Activated CD8-positive, alpha-beta memory T cell treated with anti-CD3 and anti-CD28 coated beads for 24 hours (primary cell): ENCODE measurements around the gene ZNF609.
"Not testable (repeated sequence)": the region's sequence is repeated elsewhere in the genome, so short reads cannot be mapped to it uniquely, and the experiment has no call there.

Experiments
- DNase-seq: peaks from one replicate; pipeline ENCODE4 v3.0.0-alpha.2; 2020

ZNF609 gene

DNA sequence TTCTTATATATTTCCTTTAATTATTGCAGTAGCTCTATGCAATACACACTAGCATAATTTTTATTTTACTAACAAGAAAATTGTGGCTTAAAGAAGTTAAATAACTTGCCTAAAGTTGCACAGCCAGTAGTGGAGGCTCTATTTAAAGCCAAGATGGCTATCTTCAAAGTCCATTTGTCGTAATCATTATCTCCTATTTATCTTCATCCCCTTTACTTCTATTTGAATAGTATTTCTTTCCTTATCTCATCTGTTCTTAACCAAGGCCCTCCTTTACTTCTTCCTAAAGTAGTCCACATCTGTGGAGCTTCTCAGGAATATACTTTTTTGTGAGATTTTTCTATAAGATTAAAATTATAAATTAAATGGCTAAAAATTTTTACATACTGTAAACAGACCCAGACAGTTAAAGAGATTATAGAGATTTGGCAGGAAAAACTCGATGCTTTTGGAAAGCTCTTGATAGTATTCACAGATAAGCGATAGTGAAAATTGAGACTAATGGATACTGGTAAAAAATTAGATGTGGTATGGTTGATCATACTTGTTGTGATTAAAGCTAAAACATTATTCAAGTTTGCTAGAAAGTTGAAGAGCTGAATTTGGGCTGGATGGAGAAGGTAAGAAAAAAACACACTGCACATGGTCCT is 129.2 kb downstream of the ZNF609 start:
- no peak for DNase-seq

DNA sequence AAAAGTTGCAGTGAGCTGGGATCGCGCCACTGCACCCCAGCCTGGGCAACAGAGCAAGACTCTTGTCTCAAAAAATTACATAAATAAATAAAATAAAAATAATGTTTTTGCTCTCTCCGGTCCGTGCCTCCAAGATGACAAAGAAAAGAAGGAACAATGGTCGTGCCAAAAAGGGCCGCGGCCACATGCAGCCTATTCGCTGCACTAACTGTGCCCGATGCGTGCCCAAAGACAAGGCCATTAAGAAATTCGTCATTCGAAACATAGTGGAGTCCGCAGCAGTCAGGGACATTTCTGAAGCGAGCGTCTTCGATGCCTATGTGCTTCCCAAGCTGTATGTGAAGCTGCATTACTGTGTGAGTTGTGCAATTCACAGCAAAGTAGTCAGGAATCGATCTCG is 132.5 kb downstream of the ZNF609 start:
- DNase-seq: not testable (repeated sequence)

- peak; percentile 57 for DNase-seq
Measured at GRCh38 chr15:64596701-64597476, 136.5 kb downstream of the ZNF609 start.

GRCh38 chr15:64597477-64597822 is 137.1 kb downstream of the ZNF609 start:
- peak; percentile 40 for DNase-seq

DNA sequence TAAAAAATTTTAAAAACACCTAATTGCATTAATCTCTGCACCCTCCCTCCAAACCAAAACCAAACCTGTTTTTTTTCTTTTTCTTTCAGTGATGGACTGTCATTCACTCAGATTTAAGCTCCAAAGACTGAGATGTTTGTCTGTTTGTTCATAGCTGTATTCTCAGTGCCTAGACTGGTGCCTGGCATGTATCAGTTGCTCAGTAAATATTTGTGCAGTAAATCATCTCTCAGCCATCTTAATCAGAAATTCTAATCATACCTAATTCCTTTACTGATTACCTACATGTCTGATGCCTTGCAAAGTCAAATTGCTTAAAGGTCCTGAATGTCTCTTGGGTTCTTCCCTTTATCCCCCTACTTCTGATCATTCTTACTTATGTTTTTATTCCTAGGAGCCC is 138.8 kb downstream of the ZNF609 start:
- DNase-seq: no peak

DNA sequence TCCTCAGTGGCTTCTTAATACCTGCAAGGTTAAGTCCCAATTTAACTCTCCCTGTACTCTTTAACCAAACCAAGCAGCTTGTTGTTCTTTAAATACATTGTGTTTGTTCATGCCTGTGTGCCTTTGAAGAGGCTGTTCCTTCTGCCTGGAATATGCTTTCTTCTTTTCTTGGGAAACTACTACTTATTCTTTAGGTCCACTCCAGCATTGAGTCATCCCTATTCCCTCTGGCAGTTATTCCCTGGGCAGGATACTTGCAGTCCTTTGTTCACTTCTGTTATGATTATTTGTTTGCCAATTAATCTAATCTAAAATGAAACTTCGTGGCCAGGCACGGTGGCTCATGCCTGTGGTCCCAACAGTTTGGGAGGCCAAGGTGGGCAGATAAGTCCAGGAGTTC is 139.3 kb downstream of the ZNF609 start:
- DNase-seq: no peak

DNA sequence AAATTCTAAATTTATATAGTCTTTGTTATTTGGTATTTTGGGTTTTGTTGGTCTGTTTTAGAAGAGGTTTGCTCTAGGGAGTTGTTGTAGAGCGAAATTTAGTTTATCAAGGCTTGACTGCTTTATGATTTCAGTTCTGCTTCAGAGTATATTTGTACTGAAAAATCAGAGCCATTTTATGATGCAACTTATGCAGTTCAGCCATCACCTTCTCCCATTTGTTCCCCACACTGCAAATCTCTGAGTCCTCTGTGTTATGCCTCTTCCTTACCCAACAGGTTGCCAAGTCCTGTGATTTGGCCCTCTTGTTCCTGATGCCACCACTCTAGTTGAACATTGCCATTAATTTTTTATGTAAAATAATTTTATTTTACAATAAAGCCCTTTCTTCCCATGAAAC is 140.4 kb downstream of the ZNF609 start:
- DNase-seq: no peak

- DNase-seq: no peak
Measured at GRCh38 chr15:64604319-64604718, 143.9 kb downstream of the ZNF609 start.

DNA sequence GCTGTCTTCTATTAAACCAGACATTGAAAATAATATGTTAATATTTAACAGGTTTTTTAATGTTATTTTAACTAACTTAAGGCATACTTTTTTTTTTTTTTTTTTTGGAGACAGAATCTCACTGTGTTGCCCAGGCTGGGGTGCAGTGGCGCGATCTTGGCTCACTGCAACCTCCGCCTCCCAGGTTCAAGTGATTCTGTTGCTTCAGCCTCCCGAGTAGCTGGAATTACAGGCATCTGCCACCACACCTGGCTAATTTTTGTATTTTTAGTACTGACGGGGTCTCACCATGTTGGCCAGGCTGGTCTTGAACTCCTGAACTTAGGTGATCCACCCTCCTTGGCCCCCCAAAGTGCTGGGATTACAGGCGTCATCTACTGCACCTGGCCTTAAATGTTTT is 147.0 kb downstream of the ZNF609 start:
- peak; percentile 35 for DNase-seq

DNA sequence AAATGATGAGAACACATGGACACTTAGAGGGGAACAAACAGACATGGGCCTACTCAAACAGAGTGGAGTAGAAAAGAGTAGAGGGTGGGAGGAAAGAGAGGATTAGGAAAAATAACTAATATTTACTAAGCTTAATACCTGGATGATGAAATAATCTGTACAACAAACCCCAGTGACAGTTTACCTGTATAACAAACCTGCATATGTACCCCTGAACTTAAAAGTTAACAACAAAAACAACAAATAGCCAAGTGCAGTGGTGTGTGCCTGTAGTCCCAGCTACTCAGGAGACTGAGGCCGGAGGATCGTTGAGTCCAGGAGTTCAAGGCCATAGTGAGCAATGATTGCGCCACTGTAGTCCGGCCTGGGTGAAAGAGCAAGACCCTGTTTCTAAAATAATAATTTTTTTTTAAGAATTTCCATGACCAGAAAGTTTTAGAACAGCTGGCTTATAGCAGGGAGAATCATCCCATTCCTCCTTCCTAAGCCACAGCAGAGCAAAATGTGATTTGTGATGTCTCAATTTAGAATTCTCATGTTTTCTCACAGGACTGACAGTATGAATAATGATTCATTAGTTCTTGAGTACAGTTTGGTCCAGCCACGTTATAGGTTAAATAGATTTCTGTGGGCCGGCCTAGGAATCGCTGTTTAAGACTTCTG is 150.0 kb downstream of the ZNF609 start:
- DNase-seq: no peak

DNA sequence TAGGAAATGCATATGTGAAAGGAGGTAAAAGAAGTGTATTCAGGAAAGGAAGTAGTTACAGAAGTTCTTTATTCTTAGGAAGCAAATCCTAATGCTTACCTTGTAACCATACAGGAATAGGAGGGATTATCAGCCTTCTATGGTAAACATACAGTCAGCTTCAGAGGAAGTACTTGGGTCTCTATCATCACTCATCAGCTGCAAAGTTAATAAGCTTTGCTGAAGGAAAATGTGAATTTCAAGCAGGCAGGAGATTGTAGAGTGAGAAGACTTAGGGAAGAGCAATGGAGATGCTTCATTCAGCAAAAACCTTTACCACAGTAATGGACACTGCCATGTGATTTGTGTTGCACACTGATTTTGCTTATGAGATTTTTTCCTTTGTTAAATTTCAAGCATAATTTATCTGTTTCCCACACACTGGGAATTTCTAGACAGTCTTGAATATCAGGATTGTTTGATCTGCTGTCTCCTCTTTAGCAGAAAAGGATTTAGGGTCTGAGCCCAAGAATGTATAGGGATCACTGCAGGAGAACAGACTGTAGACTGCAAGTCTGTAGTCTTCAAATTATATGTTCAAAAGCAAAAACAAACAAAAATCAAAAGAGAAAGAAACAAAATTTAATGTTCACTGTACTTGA is 150.8 kb downstream of the ZNF609 start:
- DNase-seq: no peak

DNA sequence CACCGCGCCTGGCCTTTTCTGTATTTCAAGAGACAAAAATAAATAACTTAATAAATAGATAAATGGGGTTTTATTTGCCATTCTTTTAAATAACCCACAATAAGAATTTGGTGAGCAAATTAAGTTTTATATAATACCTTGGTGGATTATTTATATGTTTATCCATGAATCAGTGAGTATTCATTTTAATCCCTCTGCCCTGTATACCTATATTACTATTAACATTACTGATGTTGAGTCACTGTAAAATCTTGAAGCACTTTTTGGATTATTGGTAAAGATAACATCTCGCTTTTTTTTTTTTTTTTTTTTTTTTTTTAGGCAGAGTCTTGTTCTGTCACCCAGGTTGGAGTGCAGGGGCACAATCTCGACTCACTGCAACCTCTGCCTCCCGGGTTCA is 154.1 kb downstream of the ZNF609 start:
- no peak for DNase-seq

GRCh38 chr15:64617727-64618126 is 157.3 kb downstream of the ZNF609 start:
- no peak for DNase-seq

- DNase-seq: no peak
Measured at GRCh38 chr15:64618138-64618537, 157.8 kb downstream of the ZNF609 start.

- no peak for DNase-seq
Measured at GRCh38 chr15:64618540-64618939, 158.2 kb downstream of the ZNF609 start.

- no peak for DNase-seq
Measured at GRCh38 chr15:64619880-64620839, 159.8 kb downstream of the ZNF609 start.

- DNase-seq: no peak
Measured at GRCh38 chr15:64621056-64621455, 160.7 kb downstream of the ZNF609 start.

GRCh38 chr15:64622410-64623260 is 162.3 kb downstream of the ZNF609 start:
- peak; percentile 69 for DNase-seq

DNA sequence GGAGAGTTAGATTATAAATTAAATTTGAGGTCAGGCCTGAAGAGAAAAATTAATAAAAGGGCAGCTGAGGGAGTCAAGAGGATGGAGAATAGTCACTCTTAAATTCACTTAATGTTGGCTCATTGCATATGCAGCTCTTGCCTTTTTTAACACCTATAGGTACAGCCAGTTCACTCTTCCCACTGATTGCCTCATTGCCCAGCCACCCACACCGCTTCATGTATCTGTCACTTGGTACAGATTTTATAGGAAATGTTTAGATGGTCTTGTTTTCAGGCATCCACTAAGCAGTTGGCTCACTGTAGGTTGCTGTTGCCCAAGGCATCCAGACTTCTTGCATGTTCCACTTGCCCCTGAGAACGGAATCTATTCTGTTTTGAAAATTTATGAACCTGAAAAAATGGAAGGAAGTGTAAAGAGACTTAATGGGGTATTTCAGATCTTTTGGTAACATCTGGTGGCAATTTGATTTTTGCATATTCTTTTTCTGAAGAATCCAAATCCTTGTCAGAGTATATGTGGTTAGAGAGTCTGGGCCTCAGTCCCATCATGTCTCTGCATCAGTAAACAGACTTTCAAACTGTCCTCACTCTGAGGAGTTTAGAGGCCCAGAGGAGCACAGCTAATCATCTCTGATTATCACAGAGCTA is 163.1 kb downstream of the ZNF609 start:
- no peak for DNase-seq

DNA sequence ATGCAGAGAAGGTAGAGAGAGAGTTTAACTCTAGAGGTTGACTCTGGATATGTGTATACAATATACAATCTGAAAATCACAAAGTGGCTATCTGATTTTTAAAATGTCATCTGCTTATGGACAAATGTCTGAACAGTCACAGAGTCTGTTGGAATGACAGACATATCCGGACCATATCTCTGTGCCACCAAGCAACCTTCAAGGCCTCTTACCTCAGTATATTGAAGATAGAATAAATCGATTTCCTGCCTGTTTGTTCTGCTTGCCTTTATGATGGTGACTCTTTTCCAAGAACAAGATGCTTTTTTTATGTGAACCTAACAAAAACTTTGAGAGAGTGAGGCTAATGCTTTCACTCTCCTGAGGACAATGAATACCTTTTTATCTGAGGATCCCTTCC is 163.9 kb downstream of the ZNF609 start:
- no peak for DNase-seq

GRCh38 chr15:64629063-64629462 is 168.7 kb downstream of the ZNF609 start:
- no peak for DNase-seq
